GM18498 (cell line): Measurements from ENCODE around the gene NVL.
"Not testable (repeated sequence)": the region's sequence is repeated elsewhere in the genome, so short reads cannot be mapped to it uniquely, and the experiment has no call there.

Experiments
- ATAC-seq: cut with Tn5 transposase; IDR thresholded peaks from one replicate; pipeline ENCODE4 v1.9.1; 2021; ENCODE audit warnings: mild to moderate bottlenecking, moderate library complexity; ENCODE audit not compliant: unreplicated experiment

Gene NVL

GRCh38 chr1:224238212-224238611 is 91.8 kb downstream of the NVL start:
- ATAC-seq = no peak

- ATAC-seq = no peak
These were observed 92.7 kb downstream of the NVL start for GRCh38 chr1:224237119-224237881.

DNA sequence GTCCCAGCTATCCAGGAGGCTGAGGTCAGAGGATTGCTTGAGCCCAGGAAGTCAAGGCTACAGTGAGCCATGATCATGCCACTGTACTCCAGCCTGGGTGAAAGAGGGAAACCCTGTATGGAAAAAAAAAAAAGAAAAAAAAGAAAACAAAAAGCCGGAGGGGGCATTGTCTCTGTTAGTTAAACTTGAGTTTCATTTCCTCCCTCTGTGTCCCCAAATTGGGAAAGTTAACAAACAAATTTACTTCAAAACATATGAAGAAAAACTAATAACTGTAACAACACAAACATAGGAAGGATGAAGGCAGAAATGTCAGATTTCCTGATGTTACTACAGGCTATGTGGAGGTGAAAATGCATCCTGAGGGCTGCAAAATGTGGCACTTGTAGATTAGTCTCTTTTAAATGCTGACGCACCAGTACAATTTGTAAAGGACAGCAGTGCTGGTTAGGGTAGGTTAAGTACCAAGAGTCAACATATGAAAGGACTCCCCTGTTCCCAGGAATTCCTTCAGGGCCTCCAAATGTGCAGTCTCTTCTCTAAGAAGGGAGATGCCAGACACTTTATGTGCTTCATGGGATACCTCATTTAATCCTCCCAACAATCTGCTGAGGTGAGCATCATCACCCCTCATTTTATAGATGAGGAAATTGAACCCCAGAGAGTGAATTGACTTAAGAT is 94.0 kb downstream of the NVL start:
- no peak for ATAC-seq

DNA sequence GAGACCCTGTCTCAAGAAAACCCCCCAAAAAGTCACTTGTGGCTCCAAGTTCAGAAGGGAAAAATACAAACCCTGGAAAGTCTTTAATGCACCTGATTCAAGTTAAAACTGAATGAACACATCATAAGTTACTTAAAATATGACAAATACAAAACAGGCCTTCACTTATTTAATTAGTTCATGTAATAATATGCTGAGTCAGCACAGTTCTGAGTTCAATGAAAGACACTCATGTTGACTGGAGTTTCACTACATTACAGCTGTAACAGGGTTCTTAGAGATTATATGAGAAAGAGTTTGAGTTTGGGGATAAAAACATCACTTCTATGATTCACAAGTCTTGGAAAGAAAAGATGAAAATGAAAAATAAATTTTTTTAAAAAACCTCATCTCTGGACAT is 96.0 kb downstream of the NVL start:
- ATAC-seq = no peak

DNA sequence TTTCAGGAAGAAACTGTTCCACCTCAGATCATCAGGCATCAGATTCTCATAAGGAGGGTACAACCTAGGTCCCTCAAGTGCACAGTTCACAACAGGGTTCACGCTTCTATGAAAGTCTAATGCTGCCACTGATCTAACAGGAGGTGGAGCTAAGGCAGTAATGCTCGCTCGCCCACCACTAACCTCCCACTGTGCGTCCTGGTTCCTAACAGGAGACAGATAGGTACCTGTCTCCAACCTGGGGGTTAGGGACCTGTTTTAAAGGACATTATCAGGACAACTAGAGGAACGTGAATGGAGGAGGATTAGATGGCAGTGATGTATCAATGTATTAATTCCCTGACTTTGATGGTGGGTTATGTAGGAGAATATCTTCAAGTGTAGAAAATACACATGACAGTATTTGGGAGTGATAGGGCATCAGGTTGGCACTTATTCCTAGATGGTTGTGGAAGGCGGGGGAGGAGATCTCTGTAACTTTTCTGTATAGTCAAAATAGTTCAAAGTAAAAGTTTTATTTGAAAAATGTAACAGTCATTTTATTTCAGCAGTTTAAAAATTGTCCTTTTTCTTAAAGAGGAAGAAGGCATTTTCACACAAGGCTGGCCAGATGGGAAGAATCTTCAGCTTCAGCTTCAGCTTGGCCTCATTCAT is 103.0 kb downstream of the NVL start:
- ATAC-seq = no peak

DNA sequence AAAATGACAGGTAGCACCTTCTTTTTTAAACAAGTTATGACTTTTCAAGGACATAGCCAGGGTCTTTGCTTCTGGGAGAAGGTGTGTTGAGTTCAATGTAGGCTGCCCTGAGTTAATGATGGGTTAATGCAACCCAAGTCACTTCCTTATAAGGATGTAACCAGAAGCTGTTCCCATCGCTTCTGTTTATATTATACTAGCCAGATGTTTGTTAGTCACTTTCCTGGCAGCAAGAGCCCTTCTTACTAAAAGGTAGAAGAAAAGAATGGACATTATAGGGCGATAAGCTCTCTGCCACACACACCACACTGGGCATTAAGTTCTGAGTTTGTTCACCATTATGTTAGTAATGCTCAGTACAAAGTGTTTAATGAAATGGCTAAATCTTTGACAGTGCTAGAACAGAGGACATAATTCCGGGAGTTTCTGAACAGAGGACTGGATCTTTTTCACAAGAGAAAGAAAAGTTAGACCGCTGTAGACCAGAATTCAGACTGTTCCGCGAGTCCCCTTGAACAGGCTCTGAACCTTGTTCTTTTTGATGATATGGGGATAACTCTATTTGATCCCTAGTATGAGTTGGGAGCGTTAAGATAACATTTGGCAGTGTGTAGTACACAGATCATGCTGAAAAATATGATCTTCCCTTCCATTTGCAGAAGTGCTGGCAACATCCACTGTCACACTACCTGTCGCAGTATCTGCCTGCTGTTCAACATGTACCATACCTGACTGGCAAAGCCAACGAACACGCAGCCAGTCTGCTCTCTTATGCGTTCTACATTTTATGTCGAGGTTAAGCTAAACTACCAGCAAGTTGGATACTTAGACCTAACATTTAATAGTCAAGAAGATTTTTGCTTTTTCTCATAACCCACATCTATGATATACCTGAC is 105.9 kb downstream of the NVL start:
- ATAC-seq = no peak

DNA sequence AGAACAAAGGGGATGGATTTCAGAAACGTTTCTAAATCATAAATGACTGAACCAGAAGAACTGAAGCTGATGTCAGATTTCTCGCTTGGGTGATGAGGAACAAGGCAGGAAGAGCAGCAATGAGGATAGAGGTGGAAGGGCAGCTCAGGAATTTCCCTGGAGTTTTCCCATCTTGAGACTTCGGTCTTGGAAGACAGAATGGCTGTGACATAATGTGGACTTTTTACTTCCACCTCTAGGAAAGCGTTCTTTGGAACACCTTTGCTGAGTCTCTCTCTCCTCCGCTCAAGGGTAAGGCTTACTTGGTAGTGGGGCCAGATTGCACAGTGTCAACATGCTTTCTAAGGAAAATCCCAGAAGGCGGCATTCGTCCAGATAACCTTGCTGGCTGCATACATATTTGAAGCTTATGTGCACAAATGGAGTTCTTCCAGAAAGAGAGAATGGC is 110.3 kb downstream of the NVL start:
- ATAC-seq = no peak

- no peak for ATAC-seq
These were observed 110.9 kb downstream of the NVL start for GRCh38 chr1:224219011-224219611.

DNA sequence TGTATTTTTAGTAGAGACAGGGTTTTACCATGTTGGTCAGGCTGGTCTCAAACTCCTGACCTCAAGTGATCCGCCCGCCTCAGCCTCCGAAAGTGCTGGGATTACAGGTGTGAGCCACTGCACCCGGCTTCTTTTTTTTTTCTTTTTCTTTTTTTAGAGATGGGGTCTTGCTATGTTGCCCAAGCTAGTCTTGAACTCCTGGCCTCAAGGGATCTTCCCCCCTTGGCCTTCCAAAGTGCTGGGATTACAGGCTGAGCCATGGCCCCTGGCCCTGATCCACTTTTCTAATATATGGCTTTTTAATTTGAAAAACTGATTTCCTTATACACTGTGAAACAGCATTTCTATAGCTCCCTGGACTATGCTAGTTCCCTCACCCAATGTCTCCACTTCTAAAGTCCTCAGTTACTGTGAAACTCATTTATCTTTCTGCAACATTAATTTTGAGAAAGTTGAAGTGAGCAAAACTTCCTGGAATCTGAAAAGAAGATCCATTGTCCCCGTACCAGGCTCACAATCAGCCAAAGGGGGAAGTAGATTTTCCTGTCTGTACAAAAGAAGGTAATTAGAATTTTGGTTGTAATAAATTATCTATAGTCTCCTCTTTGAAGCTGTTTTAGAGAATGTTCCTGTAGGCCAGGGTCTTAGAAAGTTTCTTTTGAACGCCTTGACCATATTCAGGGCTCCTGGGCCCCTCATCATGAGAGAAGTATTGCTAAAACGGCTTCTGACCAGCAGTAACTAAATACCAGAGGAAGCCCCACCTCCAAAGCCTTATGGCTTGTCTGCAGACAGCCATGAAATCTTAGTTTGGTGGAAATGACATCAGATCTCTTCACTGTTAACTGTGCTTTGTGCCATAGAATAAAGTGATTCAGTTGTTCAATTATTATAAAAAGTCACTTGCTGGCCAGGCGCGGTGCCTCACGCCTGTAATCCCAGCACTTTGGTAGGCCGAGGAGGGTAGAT is 112.0 kb downstream of the NVL start:
- ATAC-seq = no peak

DNA sequence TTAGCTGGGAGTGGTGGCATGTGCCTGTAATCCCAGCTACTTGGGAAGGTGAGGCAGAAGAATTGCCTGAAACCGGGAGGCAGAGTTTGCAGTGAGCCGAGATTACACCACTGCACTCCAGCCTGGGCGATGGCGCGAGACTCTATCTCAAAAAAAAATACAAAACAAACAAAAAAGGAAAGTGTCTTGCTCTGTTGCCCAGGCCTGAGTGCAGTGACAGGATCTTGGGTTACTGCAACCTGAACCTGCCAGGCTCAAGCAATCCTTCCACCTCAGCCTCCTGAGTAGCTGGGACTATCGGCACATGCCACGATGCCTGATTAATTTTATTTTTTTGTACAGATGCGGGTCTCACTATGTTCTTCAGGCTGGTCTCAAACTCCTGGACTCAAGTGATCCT is 113.6 kb downstream of the NVL start:
- no peak for ATAC-seq

- no peak for ATAC-seq
These were observed 116.4 kb downstream of the NVL start for GRCh38 chr1:224213438-224214119.

GRCh38 chr1:224212618-224213061 is 117.3 kb downstream of the NVL start:
- ATAC-seq = no peak

- ATAC-seq = no peak
These were observed 118.6 kb downstream of the NVL start for GRCh38 chr1:224211206-224211962.

DNA sequence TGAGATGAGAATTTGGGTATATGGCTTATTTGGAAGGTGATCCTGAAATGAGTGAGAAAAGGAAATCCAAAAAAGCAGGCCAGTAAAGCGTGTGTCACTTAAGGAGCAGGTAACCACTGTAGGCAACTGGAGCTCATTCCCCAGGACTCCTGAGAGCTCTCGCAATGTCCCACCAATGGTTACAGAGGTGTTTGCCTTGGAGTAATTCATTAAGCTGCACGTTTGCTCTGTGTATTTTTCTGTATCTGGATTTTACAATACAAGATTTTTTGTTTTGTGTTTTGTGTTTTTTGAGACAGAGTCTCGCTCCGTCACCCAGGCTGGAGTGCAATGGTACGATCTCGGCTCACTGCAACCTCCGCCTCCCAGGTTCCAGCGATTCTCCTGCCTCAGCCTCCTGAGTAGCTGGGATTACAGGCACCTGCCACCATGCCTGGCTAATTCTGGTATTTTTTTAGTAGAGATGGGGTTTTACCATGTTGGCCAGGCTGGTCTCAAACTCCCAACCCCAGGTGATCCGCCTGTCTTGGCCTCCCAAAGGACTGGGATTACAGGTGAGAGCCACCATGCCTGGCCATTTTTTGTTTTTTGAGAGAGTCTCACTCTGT is 123.9 kb downstream of the NVL start:
- ATAC-seq = not testable (repeated sequence)

GRCh38 chr1:224205438-224205840 is 124.5 kb downstream of the NVL start:
- ATAC-seq = no peak

DNA sequence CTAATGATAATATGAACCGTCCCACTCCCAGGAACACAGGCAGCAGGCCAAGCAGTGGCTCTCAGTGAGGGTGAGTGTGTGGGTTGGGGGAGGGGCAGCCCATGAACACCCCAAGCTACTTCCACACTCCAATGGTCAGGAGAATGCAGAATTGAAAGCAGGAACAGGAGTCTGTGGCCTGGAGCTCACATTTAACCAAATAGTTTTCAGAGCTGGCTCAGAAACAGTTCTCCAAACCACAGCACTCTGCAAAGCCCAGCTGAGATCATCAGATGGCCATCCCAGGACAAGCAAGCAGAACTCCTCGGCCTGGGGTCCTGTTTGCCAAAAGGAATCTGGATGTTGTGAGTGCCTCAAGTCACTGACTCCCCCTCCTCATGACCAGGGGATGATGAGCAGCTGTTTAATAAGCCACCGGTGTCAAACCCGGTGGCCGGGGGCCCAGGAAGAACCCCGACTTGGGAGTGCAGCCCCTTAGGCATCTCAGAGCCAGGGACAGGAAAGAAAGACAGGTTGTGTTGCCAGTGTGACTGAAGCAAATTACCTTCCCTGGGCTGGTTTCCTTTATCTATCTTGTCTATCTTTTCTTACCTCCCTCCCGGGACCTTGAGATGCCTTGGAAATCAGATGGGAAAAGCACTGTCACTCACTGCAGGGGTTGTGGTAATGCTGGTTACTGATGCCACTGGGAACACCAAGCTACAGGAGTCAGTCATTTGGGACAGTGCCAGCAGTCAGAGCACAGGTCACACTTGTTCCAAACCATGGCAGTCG is 126.5 kb downstream of the NVL start:
- ATAC-seq = peak; percentile 44

DNA sequence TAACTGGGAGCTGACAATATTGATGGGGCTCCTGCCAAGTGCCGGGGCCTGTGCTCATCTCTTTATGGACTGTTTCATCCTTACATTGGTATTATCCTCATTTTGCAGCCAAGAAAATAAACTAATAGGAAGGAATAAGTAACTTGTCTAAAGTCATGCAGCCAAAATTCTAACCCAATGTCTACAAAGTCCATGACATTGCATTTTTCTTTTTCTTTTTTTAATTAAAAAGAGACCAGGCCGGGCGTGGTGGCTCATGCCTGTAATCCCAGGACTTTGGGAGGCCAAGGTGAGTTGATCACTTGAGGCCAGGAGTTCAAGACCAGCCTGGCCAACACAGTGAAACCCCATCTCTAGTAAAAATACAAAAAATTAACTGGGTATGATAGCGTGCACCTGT is 128.1 kb downstream of the NVL start:
- no peak for ATAC-seq
